A673 (cell line): ENCODE results near the gene SOCS3. TPM values are rescaled to one million over a fixed set of nuclear protein-coding genes. Genes with fewer than 3 reads are reported as not detected.

Experiments used
- Bru-seq: library from RNA; stranded (reverse); fragments of 400-500 nt; gene quantifications from one replicate; lab custom pipeline; 2021; lab: Mats Ljungman, UMichigan
- BruChase-seq, 2 experiments: library from RNA; stranded (reverse); fragments of 400-500 nt; gene quantifications; one replicate each; lab custom pipeline; 2021; lab: Mats Ljungman, UMichigan
- BruUV-seq: library from RNA; stranded (reverse); fragments of 400-500 nt; replicated peaks from 2 replicates; lab custom pipeline; 2021; lab: Mats Ljungman, UMichigan
- CTCF ChIA-PET: fragments of 300-600 bp; sonication (Branson Sonifier 250); formaldehyde crosslinking; loops from one replicate; lab custom pipeline; 2022; ENCODE audit warnings: antibody characterized with exemption; lab: Charles Lee
- POLR2A ChIA-PET: fragments of 300-600 bp; sonication (Branson Sonifier 250); formaldehyde crosslinking; loops from one replicate; lab custom pipeline; 2022; ENCODE audit warnings: antibody characterized with exemption; ENCODE audit not compliant: low non-redundant PET; lab: Charles Lee
- DNase-seq: peaks from one replicate; pipeline ENCODE4 v3.0.0-alpha.2; 2015; ENCODE audit warnings: low spot score
- H3K27ac ChIP-seq: fragments of 200-600 bp; sonication (generic); 2 replicates; pipeline ENCODE4 v1.5.1; 2016; ENCODE audit warnings: mixed run types, low read depth, mild to moderate bottlenecking, mixed read lengths, antibody characterized with exemption, low read length; ENCODE audit not compliant: poor library complexity, severe bottlenecking
- H3K27me3 ChIP-seq: fragments of 200-600 bp; sonication (generic); replicated peaks from 2 replicates; pipeline ENCODE4 v1.6.1; 2017; ENCODE audit warnings: mixed run types, low read depth, mild to moderate bottlenecking, mixed read lengths, antibody characterized with exemption, low read length; ENCODE audit not compliant: insufficient read depth, poor library complexity
- H3K36me3 ChIP-seq: fragments of 200-600 bp; sonication (generic); 2 replicates; pipeline ENCODE4 v1.6.1; 2016; ENCODE audit warnings: mixed run types, mild to moderate bottlenecking, mixed read lengths, antibody characterized with exemption, low read length; ENCODE audit not compliant: insufficient read depth, poor library complexity, severe bottlenecking
- H3K4me1 ChIP-seq: fragments of 200-600 bp; sonication (generic); 2 replicates; pipeline ENCODE4 v1.6.1; 2017; ENCODE audit warnings: mixed run types, mild to moderate bottlenecking, mixed read lengths, antibody characterized with exemption, low read length; ENCODE audit not compliant: insufficient read depth, poor library complexity, severe bottlenecking
- H3K4me3 ChIP-seq: fragments of 200-600 bp; sonication (generic); 2 replicates; pipeline ENCODE4 v1.5.1; 2016; ENCODE audit warnings: low read depth, mixed run types, mild to moderate bottlenecking, mixed read lengths, low read length; ENCODE audit not compliant: poor library complexity, severe bottlenecking
- H3K9me3 ChIP-seq: fragments of 200-600 bp; sonication (generic); 2 replicates; pipeline ENCODE4 v1.6.1; 2016; ENCODE audit warnings: mixed run types, low read depth, mild to moderate bottlenecking, mixed read lengths, antibody characterized with exemption, low read length; ENCODE audit not compliant: poor library complexity, severe bottlenecking
- EZH2 ChIP-seq: fragments of 200-600 bp; sonication (generic); IDR thresholded peaks from 2 replicates; pipeline ENCODE4 v1.6.1; 2017; ENCODE audit warnings: borderline replicate concordance, low read depth, mild to moderate bottlenecking, mixed read lengths, antibody characterized with exemption, low read length; ENCODE audit not compliant: poor library complexity, severe bottlenecking
- intact Hi-C: fragments of 100-400 bp; cut with micrococcal nuclease; formaldehyde crosslinking; loops from one replicate; pipeline ENCODE4 v1.10.0; 2022; ENCODE audit not compliant: unreplicated experiment
- long read RNA-seq: library from polyadenylated mRNA; stranded (forward); transcript quantifications from one replicate; pipeline ENCODE4 v2.0.0, GENCODE V29; 2022
- total RNA-seq: library from RNA; stranded (reverse); gene quantifications from 2 replicates; pipeline ENCODE4 v1.2.3, GENCODE V29; 2021
- TF ChIP-seq, protein P1 (sequence below): fragments of 300-800, 200-600 bp; sonication (generic); conservative IDR thresholded peaks from 2 replicates; pipeline ENCODE4 v1.5.1; 2017; ENCODE audit warnings: low read depth, mild to moderate bottlenecking, antibody characterized with exemption, low read length, moderate library complexity, mixed read lengths

The SOCS3 gene, protein sequence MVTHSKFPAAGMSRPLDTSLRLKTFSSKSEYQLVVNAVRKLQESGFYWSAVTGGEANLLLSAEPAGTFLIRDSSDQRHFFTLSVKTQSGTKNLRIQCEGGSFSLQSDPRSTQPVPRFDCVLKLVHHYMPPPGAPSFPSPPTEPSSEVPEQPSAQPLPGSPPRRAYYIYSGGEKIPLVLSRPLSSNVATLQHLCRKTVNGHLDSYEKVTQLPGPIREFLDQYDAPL
- total RNA-seq (7.2 and 9.5 TPM in 2 replicates), Bru-seq, nascent RNA (percentile 60 among the genes with signal in this experiment), BruChase-seq, experiment 1, labeled RNA remaining after a 2-hour chase (percentile 58 among the genes with signal in this experiment), BruChase-seq, experiment 2, labeled RNA remaining after a 6-hour chase (percentile 49 among the genes with signal in this experiment)
- long read RNA-seq, transcript SOCS3-201 (2 exons, 2,734 nt) = major isoform, 21 of 27 reads
- long read RNA-seq, partial matches to known transcripts = 0 of 27 reads
- long read RNA-seq, other reads (novel, unspliced or antisense) = 6 of 27 reads

DNA sequence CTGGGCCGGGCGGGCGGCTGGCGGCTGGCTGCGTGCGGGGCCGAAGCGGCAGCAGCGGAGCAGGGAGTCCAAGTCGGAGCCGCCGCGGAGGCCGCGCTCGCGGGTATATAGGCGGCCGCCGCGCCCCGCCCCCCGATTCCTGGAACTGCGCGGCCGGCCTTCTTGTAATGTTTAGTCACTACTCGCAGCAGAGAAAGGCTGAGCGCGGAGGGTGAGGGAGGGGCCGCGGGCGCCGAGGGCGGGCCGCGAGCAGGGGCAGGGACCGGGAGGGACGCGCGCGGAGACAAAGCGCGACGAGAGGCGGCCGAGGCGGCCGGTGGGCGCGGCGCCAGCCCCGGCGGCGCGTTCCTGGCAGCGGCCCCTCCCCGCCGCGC lies at the start of gene SOCS3:
Gene SOCS3, minus strand, starts transcription at position 81 of the 374 bp plus-strand sequence. CDS start 982 bp downstream, outside the sequence.
- no TSS peak for BruUV-seq
- DNase-seq = peak; percentile 97
- Histone ChIP-seq H3K27ac (peak within 1 kb of the TSS; percentile 85), H3K36me3 (no peaks in the 10 kb centered on the region), H3K27me3 (no peaks in the 10 kb centered on the region), H3K4me3 (peak within 1 kb of the TSS; percentile 88), H3K4me1 (peaks cover 19% of the 10 kb centered on the region), H3K9me3 (no peaks in the 10 kb centered on the region)
- intact Hi-C loops = loop anchor here (2.0 kb wide), 1 partner anchor 63 kb away; no protein-coding TSS in a partner anchor
- ChIA-PET POLR2A (interaction anchor here (0.6 kb wide), 1 partner anchor 26 kb away, joined by 3 read pairs; no protein-coding TSS in a partner anchor), CTCF (interaction anchor here (0.7 to 1.8 kb wide), 3 partner anchors 10 to 64 kb away, joined by 5 to 11 read pairs (median 7); no protein-coding TSS in a partner anchor)
- TF ChIP-seq, protein P1, sequence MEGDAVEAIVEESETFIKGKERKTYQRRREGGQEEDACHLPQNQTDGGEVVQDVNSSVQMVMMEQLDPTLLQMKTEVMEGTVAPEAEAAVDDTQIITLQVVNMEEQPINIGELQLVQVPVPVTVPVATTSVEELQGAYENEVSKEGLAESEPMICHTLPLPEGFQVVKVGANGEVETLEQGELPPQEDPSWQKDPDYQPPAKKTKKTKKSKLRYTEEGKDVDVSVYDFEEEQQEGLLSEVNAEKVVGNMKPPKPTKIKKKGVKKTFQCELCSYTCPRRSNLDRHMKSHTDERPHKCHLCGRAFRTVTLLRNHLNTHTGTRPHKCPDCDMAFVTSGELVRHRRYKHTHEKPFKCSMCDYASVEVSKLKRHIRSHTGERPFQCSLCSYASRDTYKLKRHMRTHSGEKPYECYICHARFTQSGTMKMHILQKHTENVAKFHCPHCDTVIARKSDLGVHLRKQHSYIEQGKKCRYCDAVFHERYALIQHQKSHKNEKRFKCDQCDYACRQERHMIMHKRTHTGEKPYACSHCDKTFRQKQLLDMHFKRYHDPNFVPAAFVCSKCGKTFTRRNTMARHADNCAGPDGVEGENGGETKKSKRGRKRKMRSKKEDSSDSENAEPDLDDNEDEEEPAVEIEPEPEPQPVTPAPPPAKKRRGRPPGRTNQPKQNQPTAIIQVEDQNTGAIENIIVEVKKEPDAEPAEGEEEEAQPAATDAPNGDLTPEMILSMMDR = no peak

DNA sequence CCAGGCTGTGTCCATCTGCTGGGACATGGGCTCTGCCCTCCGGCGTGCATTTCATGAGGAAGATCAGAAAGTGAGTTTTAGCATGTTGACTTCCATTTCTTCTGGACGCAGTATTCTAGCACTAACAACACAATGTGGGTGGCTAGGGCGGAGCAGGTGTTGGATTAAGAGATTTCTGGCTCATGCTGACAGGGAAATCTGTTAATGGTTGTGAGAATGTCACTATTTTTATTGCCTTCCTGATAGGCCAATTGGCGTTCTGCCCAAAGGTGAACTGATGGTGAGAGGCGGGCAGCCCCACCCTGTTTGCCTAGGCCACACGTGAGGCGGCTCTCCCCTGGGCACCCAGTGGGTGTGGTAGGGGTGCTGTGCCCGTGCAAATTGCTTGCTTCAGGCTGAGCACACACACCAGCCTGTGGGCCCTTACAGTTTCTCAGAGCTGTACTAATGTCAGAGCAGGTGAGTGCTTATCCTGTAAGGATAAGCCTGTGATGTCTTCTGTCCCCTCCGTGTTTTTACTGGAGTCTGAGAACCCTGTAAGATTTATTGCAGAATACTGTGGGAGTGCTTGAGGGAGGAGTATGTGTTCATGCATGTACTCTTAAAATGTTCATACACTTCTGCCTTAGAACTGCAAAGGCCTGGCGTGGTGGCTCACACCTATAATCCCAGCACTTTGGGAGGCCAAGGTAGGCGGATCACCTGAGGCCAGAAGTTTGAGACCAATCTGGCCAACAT lies 49.5 kb upstream of the SOCS3 start:
- peaks cover 11% of the 10 kb centered on the region for H3K36me3 ChIP-seq
- TF ChIP-seq, protein P1 = no peak
- TF ChIP-seq EZH2 = no peak
- BruUV-seq = no TSS peak
- no peaks in the 10 kb centered on the region for H3K27me3 ChIP-seq
- no peak for DNase-seq
- ChIA-PET CTCF (no interaction called here), POLR2A (no interaction called here)
- H3K4me3 ChIP-seq = no peak overlapping the region
- no peak overlapping the region for H3K27ac ChIP-seq
- intact Hi-C loops = no loop called here
- H3K4me1 ChIP-seq = no peaks in the 10 kb centered on the region
- H3K9me3 ChIP-seq = no peaks in the 10 kb centered on the region

DNA sequence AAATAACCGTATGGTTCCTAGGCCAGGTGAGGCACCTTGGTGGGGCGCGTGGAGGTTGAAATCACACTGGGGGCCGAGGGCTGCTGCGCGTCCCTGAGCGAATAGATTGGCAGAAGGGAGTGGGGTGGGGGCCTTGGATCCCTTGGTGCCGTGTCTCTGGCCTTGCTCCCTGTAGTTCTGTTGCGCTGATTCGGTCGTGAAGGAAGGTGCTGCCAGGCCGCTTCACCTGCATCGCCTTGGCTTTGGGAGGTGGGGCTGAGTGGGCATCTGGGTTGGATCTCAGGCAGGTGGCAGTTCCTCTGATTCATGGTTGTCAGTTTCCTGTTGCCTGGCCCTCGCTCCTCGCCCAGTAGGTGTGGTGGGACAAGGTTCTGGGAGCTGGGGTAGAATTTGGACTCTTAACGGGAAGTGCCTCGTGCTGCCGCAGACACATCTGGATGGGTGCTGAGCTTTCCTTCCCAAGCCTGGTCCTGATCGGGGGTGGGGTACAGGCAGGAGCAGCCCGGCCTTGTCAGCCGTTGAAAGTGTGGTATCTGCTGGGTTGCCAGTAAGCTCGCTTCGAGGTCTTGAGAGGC lies 48.7 kb upstream of the SOCS3 start:
- TF ChIP-seq EZH2 = no peak
- TF ChIP-seq, protein P1 = no peak
- no peak for DNase-seq
- BruUV-seq = no TSS peak
- Histone ChIP-seq H3K36me3 (peaks cover 14% of the 10 kb centered on the region), H3K27me3 (no peaks in the 10 kb centered on the region), H3K4me1 (no peaks in the 10 kb centered on the region), H3K4me3 (no peak overlapping the region), H3K27ac (no peak overlapping the region), H3K9me3 (no peaks in the 10 kb centered on the region)
- intact Hi-C loops = no loop called here
- POLR2A ChIA-PET = no interaction called here
- CTCF ChIA-PET = no interaction called here
